HG03064 (cell line): ENCODE results near the gene PPM1L.

ENCODE experiments used
- ATAC-seq: cut with Tn5 transposase; IDR thresholded peaks from one replicate; pipeline ENCODE4 v1.9.1; 2021; ENCODE audit warnings: low read depth; ENCODE audit not compliant: unreplicated experiment

PPM1L gene

DNA sequence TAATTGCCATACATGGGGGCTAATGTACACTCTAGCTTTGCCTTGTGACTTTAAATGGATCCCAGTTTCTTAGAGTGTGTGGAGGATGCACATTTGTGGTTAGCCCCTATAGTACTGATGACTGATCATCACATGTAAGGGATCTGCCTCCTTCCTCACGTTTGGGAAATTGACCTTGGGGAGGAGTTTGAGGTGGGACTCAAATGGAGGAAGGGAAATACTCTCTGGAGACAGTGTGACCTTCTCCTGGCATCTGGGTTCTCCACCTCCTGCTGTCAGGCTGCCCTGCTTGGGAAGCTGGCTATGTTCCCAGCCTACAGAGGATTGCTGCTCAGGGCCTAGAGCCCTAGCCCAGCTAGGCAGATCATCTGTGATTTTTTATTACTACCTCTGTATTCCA lies 48.7 kb downstream of the PPM1L start:
- no peak for ATAC-seq

GRCh38 chr3:160806094-160806493 lies 50.1 kb downstream of the PPM1L start:
- no peak for ATAC-seq

GRCh38 chr3:160806686-160807085 lies 50.7 kb downstream of the PPM1L start:
- no peak for ATAC-seq

DNA sequence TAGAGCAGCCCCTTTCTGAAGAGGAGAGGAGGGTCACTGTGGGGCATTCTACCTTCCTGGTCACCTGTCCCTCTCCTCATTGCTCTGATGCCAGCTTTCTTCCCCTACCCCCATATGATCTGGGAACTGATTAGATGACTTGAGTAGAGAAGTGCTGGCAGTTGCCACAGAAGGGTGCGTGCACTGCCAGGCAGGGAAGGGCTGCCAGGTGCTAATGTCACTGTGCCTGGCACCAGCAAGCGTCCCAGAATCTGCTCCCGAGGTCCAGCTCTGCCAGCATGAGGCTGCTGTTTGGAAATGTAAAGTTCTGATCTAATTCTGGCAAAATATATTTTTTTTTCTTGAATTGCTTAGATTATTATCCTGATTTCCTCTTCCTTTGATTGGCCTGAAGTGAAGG lies 52.8 kb downstream of the PPM1L start:
- ATAC-seq, result no peak

GRCh38 chr3:160809453-160809852 lies 53.4 kb downstream of the PPM1L start:
- ATAC-seq, result no peak

- no peak for ATAC-seq
These were observed 54.6 kb downstream of the PPM1L start for GRCh38 chr3:160810362-160811236.

GRCh38 chr3:160811237-160811548 lies 55.2 kb downstream of the PPM1L start:
- no peak for ATAC-seq

- no peak for ATAC-seq
These were observed 56.3 kb downstream of the PPM1L start for GRCh38 chr3:160812304-160812703.

- ATAC-seq, result no peak
These were observed 59.2 kb downstream of the PPM1L start for GRCh38 chr3:160815280-160815679.

DNA sequence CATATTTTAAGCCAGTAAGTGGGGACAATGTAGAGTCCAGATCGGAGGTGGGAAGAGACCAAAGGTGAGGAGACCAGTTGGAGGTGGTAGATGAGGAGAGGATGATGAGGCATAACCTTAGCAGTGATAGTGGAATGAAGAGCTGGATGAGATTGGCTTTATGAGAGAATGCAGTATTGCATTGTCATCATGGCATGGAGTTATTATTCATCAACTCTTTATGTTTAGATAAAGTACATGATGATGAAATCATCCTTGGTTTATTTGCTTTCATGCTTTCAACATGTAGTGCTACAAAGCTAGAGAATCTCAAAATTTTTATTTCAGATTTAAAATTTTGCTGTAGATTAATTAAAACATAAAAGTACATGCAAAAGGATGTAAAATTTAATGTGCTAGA lies 64.0 kb downstream of the PPM1L start:
- no peak for ATAC-seq

DNA sequence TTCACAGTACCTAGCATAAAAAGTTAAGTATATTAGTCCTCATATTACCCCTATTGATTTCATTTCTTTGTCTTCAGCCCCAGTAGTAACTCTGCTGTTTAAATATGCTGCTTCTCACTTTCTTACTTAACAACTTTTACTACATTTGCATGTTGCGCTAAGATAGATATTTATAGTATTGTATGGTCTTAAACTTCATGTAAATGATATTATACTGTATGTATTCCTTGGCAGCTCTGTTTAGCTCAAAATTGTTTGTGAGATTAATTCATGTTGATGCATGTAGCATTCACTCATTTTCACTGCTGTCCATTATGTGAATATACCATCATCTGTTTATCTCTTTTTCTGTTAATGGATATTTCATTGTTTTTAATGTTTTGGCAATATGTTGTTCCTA lies 64.4 kb downstream of the PPM1L start:
- ATAC-seq, result no peak

GRCh38 chr3:160822936-160823335 lies 66.9 kb downstream of the PPM1L start:
- no peak for ATAC-seq

DNA sequence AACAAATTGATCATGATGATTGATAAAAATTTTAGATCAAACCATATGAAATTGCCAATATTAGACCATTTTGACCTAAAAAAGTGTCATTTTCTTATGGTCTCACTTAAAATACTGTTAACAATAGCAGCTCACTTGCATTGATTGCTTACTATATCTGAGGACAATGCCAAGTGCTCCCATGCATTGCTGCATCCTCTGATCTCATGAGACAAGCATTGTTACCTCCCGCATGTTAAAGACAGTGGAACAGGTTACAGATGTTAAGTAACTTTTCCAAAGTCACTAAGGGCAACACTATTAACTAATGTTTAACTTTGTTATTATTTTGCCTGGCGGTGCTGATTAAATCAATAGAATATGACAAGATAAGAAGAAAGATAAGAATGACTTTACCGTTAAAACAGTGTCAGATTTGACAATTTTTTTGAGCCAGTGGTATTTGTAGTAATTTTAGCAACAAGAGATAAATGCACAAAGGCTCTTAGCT lies 69.3 kb downstream of the PPM1L start:
- no peak for ATAC-seq

DNA sequence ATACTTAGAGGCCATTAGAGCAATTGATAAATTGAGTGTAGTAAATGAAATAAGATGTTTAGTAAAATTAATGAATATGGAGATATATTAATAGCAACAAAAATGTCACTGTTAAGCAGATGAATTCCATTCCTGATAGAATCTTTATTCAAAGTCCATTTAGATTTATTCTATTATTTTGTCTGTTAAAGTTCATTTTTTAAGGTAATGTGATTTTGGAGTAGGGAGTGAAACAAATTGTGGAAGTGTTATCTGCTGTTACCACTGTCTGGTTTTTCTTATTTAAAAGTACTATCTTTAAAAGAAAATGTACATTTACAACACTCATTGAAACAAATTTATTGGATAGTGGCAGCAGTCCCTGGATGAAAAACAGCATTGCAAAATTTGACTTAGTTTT lies 70.4 kb downstream of the PPM1L start:
- ATAC-seq, result no peak

GRCh38 chr3:160826991-160827390 lies 71.0 kb downstream of the PPM1L start:
- ATAC-seq, result no peak

DNA sequence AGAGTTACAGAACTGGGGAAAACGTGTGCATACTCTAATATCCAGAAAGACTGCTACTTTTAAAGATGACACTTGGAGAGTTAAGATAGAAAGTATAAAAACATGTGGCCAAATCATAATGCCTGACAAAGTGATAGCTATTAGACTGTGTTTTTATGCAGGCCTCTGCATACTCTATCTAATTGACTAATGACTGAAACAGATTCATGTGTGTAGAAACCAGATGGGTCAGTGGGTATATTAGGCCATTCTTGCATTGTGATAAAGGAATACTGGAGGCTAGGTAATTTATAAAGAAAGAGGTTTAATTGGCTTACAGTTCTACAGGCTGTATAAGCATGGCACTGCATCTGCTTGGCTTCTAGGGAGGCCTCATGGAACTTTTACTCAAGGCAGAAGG lies 71.5 kb downstream of the PPM1L start:
- ATAC-seq, result no peak

DNA sequence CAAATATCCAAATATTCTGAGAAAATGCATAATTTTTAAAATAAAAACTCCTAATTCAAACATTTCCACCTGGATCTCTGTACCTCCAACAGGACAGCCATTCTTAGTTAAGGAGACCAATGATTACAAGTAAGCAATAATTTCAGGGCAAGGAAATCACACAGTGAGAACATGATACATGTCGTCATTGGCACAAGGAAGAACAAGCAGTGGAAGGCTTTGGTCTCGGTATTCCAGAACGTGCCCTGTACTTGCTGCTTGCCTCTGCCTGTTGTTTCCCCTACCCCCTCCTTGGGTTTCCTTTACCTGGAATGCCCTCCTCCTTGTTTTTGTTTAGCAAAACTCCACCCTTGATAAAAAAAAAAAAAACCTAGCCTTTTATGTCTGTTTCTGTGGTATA lies 72.8 kb downstream of the PPM1L start:
- ATAC-seq, result no peak

DNA sequence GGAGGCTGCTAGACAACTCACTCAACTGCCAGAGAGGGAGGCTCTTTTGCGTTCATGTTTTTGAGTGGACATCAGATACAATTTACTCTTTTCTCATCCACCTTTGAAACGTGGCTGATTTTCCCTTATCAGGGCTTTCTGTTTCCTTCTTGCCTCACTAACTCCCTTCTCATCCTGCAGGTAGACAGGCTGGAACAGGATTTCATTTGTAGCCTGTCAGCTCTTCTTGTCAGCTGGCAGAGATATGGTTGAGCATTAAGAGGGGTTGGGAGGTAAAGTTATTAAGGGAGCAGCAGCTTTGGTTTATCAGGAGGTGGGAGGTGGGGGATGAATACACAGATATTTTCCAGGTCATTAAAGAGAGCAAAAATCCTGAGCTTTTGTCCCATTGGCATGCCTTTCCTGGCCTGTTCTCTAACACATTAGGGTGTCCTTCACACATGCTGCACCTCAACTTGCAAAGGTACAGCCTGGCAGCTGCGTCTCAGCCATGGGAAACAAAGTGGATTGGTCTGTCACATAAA lies 73.5 kb downstream of the PPM1L start:
- no peak for ATAC-seq

- no peak for ATAC-seq
These were observed 74.8 kb downstream of the PPM1L start for GRCh38 chr3:160830796-160831195.

- no peak for ATAC-seq
These were observed 75.4 kb downstream of the PPM1L start for GRCh38 chr3:160831401-160831800.

DNA sequence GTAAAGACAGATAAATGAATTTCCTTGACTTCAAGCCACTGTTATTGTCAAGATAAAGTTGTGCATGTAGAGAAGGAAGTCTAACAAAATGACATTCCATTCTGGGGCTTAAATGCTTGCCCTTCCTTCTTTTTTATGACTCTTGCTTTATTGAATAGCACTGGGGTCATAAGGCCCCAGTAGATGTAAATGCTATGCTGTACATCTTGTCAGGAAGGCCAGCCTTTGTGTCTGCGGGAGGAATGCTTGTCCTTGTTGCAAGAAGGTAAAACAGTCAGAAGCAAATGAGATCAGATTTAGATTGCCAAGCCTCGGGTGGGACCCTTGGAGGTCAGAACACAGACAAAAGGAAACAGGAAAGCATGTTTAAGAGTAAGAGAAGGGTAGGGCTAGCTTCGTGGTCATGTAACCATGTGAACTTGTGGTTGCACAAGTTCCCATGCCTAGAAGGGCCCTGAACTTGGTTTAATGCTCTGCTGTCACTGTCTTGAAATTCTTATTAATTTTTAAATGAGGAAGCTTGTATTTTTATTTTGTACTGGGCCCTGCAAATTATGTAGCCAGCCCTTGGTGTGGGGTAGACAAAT lies 81.5 kb downstream of the PPM1L start:
- no peak for ATAC-seq

- ATAC-seq, result no peak
These were observed 84.6 kb downstream of the PPM1L start for GRCh38 chr3:160840590-160840989.
